Activated CD4-positive, alpha-beta T cell treated with anti-CD3 and anti-CD28 coated beads for 24 hours (primary cell): Measurements from ENCODE around the gene KIF16B.

Experiments
- DNase-seq, 2 donors: peaks; one replicate each; pipeline ENCODE4 v3.0.0-alpha.2; 2020; ENCODE audit warnings: low read depth in 2 of 2

Gene KIF16B

GRCh38 chr20:16394784-16395183 is 178.5 kb downstream of the KIF16B start:
- no peak for DNase-seq

- DNase-seq: no peak
These were observed 179.4 kb downstream of the KIF16B start for GRCh38 chr20:16393836-16394235.

- DNase-seq: no peak
These were observed 180.0 kb downstream of the KIF16B start for GRCh38 chr20:16393297-16393696.

GRCh38 chr20:16392346-16392745 is 180.9 kb downstream of the KIF16B start:
- no peak for DNase-seq

GRCh38 chr20:16390991-16391390 is 182.3 kb downstream of the KIF16B start:
- no peak for DNase-seq

GRCh38 chr20:16388731-16389130 is 184.5 kb downstream of the KIF16B start:
- no peak for DNase-seq

- no peak for DNase-seq
These were observed 185.6 kb downstream of the KIF16B start for GRCh38 chr20:16387666-16388065.

- no peak for DNase-seq
These were observed 187.4 kb downstream of the KIF16B start for GRCh38 chr20:16385891-16386290.

GRCh38 chr20:16385462-16385861 is 187.8 kb downstream of the KIF16B start:
- no peak for DNase-seq

GRCh38 chr20:16381444-16381843 is 191.8 kb downstream of the KIF16B start:
- no peak for DNase-seq

GRCh38 chr20:16378712-16379370 is 194.4 kb downstream of the KIF16B start:
- DNase-seq: no peak

- DNase-seq: no peak
These were observed 195.1 kb downstream of the KIF16B start for GRCh38 chr20:16378122-16378521.

GRCh38 chr20:16369441-16369840 is 203.8 kb downstream of the KIF16B start:
- no peak for DNase-seq

- DNase-seq: no peak
These were observed 204.5 kb downstream of the KIF16B start for GRCh38 chr20:16368645-16369292.

- DNase-seq: no peak
These were observed 205.2 kb downstream of the KIF16B start for GRCh38 chr20:16367948-16368560.

- DNase-seq: no peak
These were observed 206.7 kb downstream of the KIF16B start for GRCh38 chr20:16366529-16366928.

- DNase-seq: no peak
These were observed 208.9 kb downstream of the KIF16B start for GRCh38 chr20:16364320-16364687.

- DNase-seq: no peak
These were observed 209.5 kb downstream of the KIF16B start for GRCh38 chr20:16363506-16364319.

GRCh38 chr20:16362642-16363041 is 210.6 kb downstream of the KIF16B start:
- no peak for DNase-seq

GRCh38 chr20:16360668-16361067 is 212.6 kb downstream of the KIF16B start:
- no peak for DNase-seq

GRCh38 chr20:16353417-16353781 is 219.8 kb downstream of the KIF16B start:
- no peak for DNase-seq

- DNase-seq: no peak
These were observed 220.4 kb downstream of the KIF16B start for GRCh38 chr20:16352751-16353416.
